ENCODE results near the gene GPRC5B.

GPRC5B gene

DNA sequence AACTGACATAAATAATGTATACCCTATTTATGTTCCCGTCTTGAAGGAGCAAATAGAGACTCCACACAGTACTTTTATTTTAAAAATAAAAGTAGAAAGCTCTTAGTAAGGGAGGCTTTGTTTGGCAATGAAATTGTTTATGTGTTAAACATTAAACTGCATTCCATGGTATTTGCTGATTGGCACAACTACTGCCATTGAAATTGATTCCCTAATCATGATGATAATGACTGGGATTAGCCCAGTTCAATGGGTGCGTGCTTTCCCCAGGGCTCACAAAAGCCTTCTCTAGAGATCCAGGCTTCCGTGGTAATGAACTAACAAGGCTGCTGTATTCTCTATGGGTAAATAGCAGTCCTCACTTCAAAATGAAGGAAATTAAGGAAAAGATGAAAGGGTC lies 67.5 kb downstream of the GPRC5B start:
- Histone ChIP-seq H3K27ac (no peak overlapping the region), H3K9ac (ENCODE audit: insufficient read length) (no peak overlapping the region), H3K9me3 (ENCODE audit: low read depth, low read length) (no peaks in the 10 kb centered on the region), H3K36me3 (ENCODE audit: insufficient read depth, low read length) (no peaks in the 10 kb centered on the region), H3K4me3 (no peak overlapping the region)
- TF ChIP-seq FOXP2 (optimal IDR thresholded peaks at IDR 0.05; ENCODE audit: control extremely low read depth, extremely low read length, insufficient read depth) (no peak), EZH2 (IDR thresholded peaks at IDR 0.05) (no peak), POLR2AphosphoS5 (IDR thresholded peaks at IDR 0.05; ENCODE audit: borderline replicate concordance, low read depth, low read length) (no peak)
- DNase-seq (ENCODE audit: low read depth, low spot score), result no peak

- no peaks in the 10 kb centered on the region for H3K36me3 ChIP-seq (ENCODE audit: insufficient read depth, low read length)
- no peak for TF ChIP-seq FOXP2 (optimal IDR thresholded peaks at IDR 0.05; ENCODE audit: control extremely low read depth, extremely low read length, insufficient read depth)
- no peak for TF ChIP-seq POLR2AphosphoS5 (IDR thresholded peaks at IDR 0.05; ENCODE audit: borderline replicate concordance, low read depth, low read length)
- no peak for TF ChIP-seq EZH2 (IDR thresholded peaks at IDR 0.05)
- H3K4me3 ChIP-seq, result no peak overlapping the region
- no peak overlapping the region for H3K9ac ChIP-seq (ENCODE audit: insufficient read length)
- no peak for DNase-seq (ENCODE audit: low read depth, low spot score)
- H3K27ac ChIP-seq, result no peak overlapping the region
- no peaks in the 10 kb centered on the region for H3K9me3 ChIP-seq (ENCODE audit: low read depth, low read length)
These were observed 69.2 kb downstream of the GPRC5B start for GRCh38 chr16:19815418-19815817.

DNA sequence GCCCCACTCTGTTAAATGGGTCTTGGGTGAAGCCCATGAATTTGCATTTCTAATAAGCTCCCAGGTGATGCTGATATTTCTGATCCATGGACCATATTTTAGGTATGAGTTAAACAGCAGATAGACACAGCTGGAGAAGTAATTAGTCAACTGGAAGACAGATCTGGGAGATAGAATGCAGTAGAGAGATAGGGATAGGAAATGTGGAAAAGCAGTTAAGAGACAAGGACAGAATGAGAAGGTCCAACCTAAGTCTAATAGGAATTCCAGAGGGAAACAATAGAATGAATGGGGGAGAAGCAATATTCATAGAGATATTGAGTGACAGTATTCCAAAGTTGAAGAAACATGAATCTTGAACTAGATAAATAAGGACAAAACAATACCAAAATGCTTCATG lies 71.7 kb downstream of the GPRC5B start:
- Histone ChIP-seq H3K9ac (ENCODE audit: insufficient read length) (no peak overlapping the region), H3K27ac (no peak overlapping the region), H3K9me3 (ENCODE audit: low read depth, low read length) (no peaks in the 10 kb centered on the region), H3K4me3 (no peak overlapping the region), H3K36me3 (ENCODE audit: insufficient read depth, low read length) (no peaks in the 10 kb centered on the region)
- no peak for DNase-seq (ENCODE audit: low read depth, low spot score)
- TF ChIP-seq EZH2 (IDR thresholded peaks at IDR 0.05) (no peak), FOXP2 (optimal IDR thresholded peaks at IDR 0.05; ENCODE audit: control extremely low read depth, extremely low read length, insufficient read depth) (no peak), POLR2AphosphoS5 (IDR thresholded peaks at IDR 0.05; ENCODE audit: borderline replicate concordance, low read depth, low read length) (no peak)

DNA sequence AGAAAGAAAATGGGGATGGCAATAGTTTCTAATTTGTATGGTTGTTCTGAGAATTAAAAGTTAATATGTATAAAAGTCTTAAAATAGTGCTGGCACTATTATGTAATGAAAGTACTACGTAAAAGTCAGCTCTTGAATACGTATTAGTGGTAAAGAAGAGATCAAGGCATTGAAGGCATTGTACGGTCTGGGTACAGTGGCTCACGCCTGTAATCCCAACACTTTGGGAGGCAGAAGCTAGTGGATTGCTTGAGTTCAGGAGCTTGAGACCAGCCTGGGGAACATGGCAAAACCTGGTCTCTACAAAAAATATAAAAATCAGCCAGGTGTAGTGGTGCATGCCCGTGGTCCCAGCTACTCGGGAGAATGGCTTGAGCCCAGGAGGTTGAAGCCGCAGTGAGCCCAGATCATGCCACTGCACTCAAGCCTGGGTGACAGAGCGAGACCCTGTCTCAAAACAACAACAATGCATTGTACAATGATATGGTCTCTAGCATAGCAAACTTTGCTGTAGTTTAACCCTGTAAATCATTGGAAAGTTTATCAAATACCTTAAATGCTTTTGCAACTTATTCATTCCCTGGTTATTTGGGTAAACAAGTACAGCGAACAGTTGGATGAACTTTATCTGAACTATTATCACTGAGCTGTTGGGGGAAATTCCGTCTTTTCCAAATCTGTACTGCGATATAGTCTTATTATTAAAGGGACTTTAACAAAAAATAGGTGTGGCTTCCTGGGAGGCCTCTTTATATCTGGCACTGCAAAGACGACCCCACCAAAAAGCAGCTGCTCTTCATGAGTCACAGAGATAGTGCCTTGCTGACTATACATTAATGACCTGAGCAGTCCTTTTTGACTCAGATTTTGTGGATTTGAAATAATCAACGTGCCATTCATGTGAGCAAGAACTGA lies 73.6 kb downstream of the GPRC5B start:
- Histone ChIP-seq H3K27ac (no peak overlapping the region), H3K4me3 (no peak overlapping the region)

DNA sequence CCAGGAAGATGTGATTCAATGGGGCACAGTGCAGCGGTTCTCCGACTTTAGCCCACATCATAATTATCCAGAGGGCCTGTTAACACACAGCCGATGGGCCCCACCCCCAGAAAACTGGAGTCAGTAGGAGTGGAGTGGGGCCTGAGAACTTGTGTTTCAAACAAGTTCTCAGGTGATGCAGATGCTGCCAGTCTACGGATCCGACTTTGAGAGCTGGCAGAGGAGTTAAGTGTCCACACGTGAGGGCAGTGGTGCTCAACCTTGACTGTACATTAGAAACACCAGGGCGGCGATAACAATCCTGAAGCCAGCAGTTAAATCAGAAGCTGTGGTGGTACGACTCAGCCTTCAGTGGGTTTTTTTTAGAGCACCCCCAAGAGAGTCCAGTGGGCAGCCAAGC lies 75.0 kb downstream of the GPRC5B start:
- no peak for DNase-seq (ENCODE audit: low read depth, low spot score)
- no peak overlapping the region for H3K9ac ChIP-seq (ENCODE audit: insufficient read length)
- H3K36me3 ChIP-seq (ENCODE audit: insufficient read depth, low read length), result no peaks in the 10 kb centered on the region
- TF ChIP-seq EZH2 (IDR thresholded peaks at IDR 0.05) (no peak), POLR2AphosphoS5 (IDR thresholded peaks at IDR 0.05; ENCODE audit: borderline replicate concordance, low read depth, low read length) (no peak), FOXP2 (optimal IDR thresholded peaks at IDR 0.05; ENCODE audit: control extremely low read depth, extremely low read length, insufficient read depth) (no peak)
- H3K9me3 ChIP-seq (ENCODE audit: low read depth, low read length), result no peaks in the 10 kb centered on the region; the same call in 1 of the 2 replicates
- H3K27ac ChIP-seq, result no peak overlapping the region
- H3K4me3 ChIP-seq, result no peak overlapping the region

More for the DNA sequence above, 73.6 kb downstream of the GPRC5B start:
- DNase-seq (ENCODE audit: low read depth, low spot score), result no peak
- Histone ChIP-seq H3K36me3 (ENCODE audit: insufficient read depth, low read length) (no peaks in the 10 kb centered on the region), H3K9me3 (ENCODE audit: low read depth, low read length) (no peaks in the 10 kb centered on the region), H3K9ac (ENCODE audit: insufficient read length) (no peak overlapping the region)
- TF ChIP-seq EZH2 (IDR thresholded peaks at IDR 0.05) (no peak), FOXP2 (optimal IDR thresholded peaks at IDR 0.05; ENCODE audit: control extremely low read depth, extremely low read length, insufficient read depth) (no peak), POLR2AphosphoS5 (IDR thresholded peaks at IDR 0.05; ENCODE audit: borderline replicate concordance, low read depth, low read length) (no peak)

GRCh38 chr16:19809121-19809635 lies 75.5 kb downstream of the GPRC5B start:
- H3K9ac ChIP-seq (ENCODE audit: insufficient read length), result no peak overlapping the region
- no peaks in the 10 kb centered on the region; the same call in 1 of the 2 replicates for H3K9me3 ChIP-seq (ENCODE audit: low read depth, low read length)
- H3K4me3 ChIP-seq, result no peak overlapping the region
- TF ChIP-seq FOXP2 (optimal IDR thresholded peaks at IDR 0.05; ENCODE audit: control extremely low read depth, extremely low read length, insufficient read depth), result no peak
- TF ChIP-seq EZH2 (IDR thresholded peaks at IDR 0.05), result no peak
- no peak for TF ChIP-seq POLR2AphosphoS5 (IDR thresholded peaks at IDR 0.05; ENCODE audit: borderline replicate concordance, low read depth, low read length)
- no peak overlapping the region for H3K27ac ChIP-seq
- DNase-seq (ENCODE audit: low read depth, low spot score), result no peak
- no peaks in the 10 kb centered on the region for H3K36me3 ChIP-seq (ENCODE audit: insufficient read depth, low read length)

GRCh38 chr16:19808061-19808641 lies 76.5 kb downstream of the GPRC5B start:
- TF ChIP-seq FOXP2 (optimal IDR thresholded peaks at IDR 0.05; ENCODE audit: control extremely low read depth, extremely low read length, insufficient read depth) (no peak), EZH2 (IDR thresholded peaks at IDR 0.05) (no peak), POLR2AphosphoS5 (IDR thresholded peaks at IDR 0.05; ENCODE audit: borderline replicate concordance, low read depth, low read length) (no peak)
- Histone ChIP-seq H3K9me3 (ENCODE audit: low read depth, low read length) (no peaks in the 10 kb centered on the region; the same call in 1 of the 2 replicates), H3K9ac (ENCODE audit: insufficient read length) (no peak overlapping the region), H3K27ac (no peak overlapping the region), H3K4me3 (no peak overlapping the region), H3K36me3 (ENCODE audit: insufficient read depth, low read length) (no peaks in the 10 kb centered on the region)
- DNase-seq (ENCODE audit: low read depth, low spot score), result no peak

All from SK-N-MC (cell line).